HG03469 (cell line): ENCODE results near the gene KLHL36.

ENCODE experiments used
- ATAC-seq: cut with Tn5 transposase; IDR thresholded peaks from one replicate; pipeline ENCODE4 v1.9.1; 2021; ENCODE audit warnings: mild to moderate bottlenecking, moderate library complexity, moderate number of reproducible peaks; ENCODE audit not compliant: unreplicated experiment

Gene KLHL36

DNA sequence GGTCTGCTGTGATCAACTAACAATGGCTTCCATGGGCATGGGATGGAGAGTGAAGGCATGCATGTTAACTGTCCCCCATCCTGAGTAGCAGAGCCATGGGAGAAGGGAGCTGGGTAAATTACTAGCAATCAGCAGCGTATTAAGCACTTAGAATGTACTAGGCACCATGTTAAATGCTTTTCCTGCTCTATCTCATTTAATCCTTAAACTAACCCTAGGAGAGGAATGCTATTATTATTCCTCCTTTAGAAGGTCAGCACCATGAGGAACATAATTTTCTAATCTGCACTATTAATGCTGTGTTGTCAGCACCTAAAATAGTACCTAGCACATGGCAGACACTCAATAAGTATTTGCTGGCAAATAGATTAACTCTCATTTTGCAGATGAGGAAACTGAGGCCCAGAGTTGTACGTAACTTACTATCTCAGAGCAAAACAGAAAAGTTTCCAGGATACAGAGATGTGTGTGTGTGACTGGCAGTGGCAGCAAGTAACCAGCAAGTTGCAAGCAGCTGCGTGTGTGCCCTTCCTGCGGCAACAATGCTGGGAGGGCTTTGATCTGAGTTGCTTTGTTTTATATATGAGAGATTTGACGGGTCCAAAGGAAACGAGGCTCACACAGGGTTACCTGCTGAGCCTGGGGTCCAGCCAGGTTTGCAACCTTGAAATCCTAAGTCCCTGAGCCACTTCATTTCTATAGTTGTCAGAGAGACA, 6.5 kb upstream of the KLHL36 start:
- no peak for ATAC-seq

DNA sequence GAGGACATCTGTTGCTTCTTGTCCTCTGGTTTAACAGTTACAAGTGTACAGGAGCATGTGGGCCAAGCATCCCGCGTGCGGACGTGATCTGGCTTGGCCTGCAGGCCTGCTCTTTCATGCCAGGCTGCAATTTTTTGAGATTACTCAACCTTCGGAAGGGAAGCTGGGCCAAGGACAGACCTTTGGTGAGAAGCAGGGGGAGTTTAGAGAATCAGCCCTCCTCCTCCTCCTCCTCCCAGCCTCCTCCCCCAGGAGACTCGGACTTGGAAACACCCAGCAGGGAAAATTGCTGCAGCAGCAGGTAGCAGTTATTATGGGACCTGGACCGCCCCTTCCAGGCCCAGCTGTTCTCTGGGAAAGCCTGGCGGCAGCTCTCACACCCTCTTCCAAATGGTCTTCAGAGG, 5.1 kb upstream of the KLHL36 start:
- ATAC-seq, result no peak

DNA sequence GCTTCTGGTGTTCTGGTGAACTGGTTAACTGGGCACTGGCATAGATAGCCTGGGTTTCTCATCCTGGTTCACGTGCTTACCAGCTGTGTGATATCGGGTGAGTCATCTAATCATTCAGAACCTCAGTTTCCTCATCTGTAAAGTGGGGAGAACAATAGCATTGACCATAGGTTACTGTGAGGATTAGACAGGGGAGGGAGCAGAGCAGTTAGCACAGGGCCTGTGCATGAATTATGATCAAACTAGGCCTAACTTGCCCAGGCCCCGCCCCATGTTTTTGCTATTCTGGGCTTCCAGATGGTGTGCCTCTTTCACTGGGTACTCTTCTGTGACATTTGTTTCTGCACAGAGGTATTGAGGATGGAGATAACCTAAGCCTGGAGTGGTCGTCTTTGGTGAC, 4.6 kb upstream of the KLHL36 start:
- ATAC-seq, result no peak

DNA sequence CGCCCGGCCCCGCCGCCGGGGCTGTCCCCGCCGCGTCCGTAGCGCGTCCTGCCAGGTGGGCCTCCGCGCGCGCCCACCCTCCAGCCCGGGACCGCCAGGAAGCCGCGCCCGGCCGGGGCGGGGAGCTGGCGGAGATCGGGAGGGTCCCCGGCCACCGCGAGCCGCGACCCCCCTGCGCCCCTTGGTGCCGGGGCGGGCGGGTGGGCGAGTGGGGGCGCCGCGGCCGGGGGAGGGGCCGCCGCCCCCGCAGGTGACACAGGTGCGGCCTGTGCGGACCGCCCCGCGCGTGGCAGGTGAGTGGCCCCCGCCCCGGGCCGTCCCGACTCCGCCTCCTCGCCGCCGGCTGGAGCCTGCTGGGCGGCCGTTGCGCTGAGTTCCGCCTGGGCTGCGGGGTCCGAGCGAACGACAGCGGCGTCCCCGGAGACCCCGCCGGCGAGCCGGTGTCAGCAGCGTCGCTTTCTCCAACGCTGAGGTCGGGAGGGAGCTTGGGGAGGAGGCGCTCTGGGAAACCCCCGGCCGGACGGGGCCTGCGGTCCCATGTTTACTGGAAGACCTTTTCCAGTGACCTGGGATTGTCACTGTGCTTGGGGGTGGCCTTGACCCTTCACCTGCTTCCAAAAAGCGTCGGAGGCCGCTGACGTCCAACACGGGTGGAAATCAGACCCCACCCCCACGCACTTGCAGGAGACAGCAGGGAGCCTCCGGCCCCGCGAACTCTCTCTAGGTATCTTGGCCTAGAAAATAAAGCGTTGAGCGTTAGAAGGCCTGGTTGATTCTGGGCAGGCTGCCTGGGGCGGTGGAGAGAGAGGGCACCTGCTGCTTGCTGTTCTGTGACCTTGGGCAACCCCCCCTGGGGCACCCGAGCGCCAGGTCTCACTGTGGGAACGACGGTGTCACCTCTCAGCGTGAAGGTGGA, 542 bp downstream of the KLHL36 start:
- peak; percentile 40 for ATAC-seq

DNA sequence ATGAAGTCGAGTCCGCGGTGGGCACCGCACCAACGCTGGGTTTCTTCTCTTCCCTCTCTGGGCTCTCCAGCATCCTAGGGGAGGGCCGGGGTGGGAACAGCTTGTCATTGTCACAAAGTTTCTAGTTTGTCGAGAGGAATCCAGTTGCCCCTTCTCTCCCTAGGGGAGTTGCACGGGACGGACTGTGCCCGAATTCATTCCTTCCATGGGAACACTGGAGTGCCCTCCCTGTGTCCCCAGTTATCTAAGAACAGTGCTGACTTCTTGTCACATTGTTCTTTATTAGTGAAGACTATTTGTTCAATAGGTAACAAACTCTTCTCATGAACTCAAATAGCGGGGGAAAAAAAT, 1.2 kb downstream of the KLHL36 start:
- ATAC-seq, result no peak

DNA sequence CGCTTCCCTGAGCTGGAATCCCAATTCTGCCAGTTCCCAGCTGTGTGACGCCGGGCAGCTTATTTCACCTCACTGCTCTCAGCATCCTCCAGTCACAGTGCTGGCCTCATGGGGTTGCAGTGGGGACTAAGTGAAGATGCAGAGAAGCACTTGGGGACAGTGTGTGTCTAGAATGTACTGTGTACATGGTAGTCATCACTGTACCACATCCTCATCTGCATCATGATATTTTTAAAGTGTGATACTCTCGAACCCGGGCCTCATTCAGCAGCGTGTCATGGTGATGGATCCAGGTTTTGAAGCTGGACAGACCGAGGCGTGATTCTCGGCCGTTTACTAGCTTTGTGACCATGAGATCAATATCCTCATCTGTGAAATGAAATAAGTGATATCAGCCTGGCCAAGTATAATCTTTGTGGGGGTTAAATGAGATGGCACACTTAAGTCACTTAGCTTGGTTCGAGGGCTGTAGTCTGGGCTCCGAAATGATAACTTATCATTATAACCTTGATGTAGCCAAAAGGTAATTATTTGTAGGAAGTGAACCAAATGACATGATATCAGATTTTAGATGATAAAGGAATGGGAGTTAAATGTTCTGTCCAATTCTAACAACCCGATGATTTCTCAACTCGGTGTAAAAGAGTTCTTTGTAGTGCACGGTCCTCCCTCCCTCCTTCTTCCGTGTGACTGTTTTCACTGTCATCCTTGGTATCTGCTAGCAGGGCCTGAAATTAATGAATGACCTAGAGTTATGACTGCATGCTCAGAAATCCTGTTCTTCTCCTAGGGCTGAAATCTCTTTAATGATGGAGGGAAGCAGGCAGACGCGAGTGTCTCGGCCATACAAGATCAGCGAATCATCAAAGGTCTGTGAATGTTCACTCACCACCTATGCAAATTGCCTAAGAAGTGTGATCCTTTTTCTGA, 2.0 kb downstream of the KLHL36 start:
- no peak for ATAC-seq

DNA sequence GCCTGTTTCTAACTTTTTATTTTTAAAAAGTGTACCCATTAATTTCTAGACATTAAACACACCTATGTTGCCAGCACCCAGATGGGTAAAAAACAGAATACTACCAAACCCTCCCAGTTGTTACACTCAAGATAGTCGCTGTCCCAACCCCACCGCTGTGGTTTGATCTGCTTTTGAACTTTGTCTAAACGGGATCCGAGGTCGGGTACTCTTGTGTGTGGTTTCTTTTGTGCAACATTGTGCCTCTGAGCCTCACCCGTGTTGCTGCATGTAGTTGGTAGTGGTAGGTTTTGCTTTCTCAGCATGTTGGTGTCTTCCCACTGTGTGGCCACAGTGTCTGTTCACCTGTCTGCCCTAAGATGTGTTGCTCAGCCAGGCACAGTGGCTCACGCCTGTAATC, 4.3 kb downstream of the KLHL36 start:
- ATAC-seq, result no peak

DNA sequence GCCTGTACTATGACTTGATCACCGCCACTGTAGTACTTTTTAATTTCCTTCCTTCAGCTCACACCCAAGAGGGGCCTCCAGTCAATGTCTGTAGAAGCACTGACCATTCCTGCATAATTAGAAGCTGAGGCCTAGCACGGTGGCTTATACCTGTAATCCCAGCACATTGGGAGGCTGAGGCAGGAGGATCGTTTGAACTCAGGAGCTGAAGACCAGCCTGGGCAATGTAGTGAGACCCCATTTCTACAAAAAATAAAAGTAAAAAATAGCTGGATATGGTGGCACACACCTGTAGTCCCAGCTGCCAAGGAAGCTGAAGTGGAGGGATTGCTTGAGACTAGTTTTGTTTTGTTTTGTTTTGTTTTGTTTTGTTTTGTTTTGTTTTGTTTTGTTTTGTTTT, 5.9 kb downstream of the KLHL36 start:
- ATAC-seq, result no peak

DNA sequence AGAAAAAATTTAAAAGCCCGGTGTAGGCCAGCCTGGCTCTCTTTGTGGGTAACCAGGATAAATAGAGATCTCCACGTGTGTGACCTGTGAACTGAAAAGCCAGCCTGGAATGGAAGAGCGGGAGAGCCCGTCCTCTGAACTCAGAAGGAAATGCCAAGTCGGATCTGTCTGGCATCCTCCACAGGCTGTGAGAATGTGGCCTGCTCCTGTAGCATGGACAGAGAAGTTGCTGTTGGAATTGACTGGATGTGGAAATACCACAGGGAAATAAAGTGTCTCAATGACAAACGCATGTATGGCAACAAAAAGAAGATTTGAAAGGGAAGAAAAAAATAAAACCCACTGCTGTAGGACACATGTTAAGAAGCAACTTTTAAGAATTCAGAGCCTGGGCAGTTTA, 6.7 kb downstream of the KLHL36 start:
- ATAC-seq, result no peak

DNA sequence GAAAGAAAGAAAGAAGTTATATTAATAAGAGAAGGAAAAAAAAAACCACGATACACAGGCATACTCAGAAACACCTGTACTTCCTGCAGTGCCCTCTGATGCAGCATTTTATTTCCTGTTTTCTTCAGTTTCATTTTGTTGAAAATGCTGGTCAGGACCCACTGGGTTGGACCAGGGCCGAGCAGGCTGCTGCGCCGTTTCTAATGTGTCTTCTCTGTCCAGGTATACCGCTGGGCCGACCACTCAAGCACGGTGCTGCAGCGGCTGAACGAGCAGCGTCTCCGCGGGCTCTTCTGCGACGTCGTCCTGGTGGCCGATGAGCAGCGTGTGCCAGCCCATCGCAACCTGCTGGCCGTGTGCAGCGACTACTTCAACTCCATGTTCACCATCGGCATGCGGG, 8.3 kb downstream of the KLHL36 start:
- no peak for ATAC-seq

DNA sequence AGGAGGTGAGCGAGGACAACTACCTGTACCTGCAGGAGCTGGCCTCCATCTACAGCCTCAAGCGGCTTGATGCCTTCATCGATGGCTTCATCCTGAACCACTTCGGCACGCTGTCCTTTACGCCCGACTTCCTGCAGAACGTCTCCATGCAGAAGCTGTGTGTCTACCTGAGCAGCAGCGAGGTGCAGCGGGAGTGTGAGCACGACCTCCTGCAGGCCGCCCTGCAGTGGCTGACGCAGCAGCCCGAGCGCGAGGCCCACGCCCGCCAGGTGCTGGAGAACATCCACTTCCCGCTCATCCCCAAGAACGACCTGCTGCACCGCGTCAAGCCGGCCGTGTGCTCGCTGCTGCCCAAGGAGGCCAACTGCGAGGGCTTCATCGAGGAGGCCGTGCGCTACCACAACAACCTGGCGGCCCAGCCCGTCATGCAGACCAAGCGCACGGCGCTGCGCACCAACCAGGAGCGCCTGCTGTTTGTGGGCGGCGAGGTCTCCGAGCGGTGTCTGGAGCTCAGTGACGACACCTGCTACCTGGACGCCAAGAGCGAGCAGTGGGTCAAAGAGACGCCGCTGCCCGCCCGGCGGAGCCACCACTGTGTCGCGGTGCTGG, 9.0 kb downstream of the KLHL36 start:
- no peak for ATAC-seq

DNA sequence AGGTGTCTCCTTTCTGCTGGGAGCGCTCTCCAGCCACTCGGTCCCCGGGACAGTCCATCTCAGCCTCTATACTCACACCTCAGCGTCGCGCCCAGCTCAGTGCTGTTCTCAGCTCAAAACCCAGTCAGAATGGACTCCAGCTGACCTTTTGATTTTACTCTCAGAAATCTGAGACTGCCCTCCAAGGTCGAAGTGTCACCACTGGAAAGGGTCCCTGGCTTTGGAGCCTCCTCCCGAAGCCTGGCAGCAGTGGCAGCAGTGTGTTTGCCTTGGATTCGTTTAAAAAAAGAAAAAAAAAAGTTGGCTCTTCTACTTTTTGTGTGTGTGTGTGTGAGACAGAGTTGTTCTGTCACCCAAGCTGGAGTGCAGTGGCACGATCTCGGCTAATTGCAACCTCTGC, 10.4 kb downstream of the KLHL36 start:
- ATAC-seq, result no peak

DNA sequence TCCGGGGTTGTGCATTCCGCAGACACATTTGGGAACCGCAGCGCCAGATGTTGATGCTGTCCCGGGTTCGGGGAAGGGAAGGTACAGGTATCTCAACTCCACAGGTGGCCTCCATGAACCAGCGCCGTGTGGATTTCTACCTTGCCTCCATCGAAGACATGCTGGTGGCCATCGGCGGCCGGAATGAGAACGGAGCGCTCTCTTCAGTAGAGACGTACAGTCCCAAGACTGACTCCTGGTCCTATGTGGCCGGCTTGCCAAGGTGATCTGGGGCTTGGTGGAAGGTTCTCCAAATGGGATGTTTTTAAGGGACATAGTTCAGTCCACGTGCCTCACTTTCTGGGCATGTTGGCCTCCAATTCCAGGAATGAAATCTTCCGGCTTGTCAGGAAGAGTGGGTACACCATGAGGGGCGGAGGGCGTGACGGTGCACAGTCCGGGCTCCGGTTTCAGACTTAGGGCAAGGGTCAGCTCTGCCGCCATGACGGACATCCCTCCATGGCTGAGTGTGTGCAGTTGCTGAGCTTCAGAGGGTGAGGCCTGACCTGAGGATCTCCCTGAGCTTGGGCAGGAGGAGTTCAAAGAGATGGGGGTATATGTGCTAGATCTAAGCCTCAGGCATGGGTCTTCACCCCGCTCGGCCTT, 11.5 kb downstream of the KLHL36 start:
- ATAC-seq, result no peak

DNA sequence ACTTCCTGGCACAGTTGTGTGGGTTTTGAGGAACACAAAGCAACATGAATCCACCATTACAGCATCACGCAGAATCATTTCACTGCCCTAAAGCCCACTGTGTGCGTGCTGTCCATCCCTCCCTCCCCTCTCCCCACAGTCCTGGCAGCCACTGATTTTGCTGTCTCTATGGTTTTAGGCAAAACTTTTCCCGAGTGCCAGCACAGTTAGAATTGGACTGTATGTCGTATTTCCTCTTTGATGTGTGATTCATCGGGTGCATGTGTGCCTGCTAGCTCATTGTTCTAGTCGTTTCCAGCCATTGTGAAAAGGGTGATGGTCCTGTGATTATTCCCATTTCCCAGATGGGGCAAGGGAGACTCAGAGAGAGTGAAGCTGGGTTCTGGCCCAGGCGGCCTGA, 12.7 kb downstream of the KLHL36 start:
- ATAC-seq, result no peak

DNA sequence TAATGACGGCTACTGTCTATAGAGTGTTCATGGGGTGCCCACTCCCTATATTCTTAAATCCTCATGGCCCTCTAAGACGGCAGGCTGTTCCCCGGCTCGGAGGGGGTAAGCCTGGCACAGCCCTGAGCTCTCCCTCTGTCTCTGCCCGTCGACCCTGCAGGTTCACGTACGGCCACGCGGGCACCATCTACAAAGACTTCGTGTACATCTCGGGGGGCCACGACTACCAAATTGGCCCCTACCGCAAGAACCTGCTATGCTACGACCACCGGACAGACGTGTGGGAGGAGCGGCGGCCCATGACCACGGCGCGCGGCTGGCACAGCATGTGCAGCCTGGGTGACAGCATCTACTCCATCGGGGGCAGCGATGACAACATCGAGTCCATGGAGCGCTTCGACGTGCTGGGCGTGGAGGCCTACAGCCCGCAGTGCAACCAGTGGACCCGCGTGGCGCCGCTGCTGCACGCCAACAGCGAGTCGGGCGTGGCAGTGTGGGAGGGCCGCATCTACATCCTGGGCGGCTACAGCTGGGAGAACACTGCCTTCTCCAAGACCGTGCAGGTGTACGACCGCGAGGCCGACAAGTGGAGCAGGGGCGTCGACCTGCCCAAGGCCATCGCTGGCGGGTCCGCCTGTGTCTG, 13.2 kb downstream of the KLHL36 start:
- ATAC-seq, result no peak

DNA sequence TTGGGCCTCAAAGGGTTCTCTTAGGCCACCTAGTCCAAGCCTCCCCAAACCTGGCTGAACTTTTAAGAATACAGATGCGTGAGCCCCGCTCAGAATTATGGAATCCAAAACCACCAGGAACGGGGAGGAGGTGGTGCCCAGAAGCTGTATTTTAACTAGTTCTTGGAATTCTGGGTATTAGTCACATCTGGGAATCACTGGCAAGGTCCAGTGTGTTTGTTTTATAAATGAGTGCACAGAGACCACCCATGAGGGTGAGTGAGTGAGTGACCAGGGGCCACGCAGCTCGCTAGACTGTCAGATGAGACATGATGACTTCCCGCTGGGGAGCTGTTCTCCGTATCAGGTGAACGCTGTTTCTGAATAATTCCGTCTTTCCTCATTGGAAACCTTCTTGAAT, 14.2 kb downstream of the KLHL36 start:
- no peak for ATAC-seq

DNA sequence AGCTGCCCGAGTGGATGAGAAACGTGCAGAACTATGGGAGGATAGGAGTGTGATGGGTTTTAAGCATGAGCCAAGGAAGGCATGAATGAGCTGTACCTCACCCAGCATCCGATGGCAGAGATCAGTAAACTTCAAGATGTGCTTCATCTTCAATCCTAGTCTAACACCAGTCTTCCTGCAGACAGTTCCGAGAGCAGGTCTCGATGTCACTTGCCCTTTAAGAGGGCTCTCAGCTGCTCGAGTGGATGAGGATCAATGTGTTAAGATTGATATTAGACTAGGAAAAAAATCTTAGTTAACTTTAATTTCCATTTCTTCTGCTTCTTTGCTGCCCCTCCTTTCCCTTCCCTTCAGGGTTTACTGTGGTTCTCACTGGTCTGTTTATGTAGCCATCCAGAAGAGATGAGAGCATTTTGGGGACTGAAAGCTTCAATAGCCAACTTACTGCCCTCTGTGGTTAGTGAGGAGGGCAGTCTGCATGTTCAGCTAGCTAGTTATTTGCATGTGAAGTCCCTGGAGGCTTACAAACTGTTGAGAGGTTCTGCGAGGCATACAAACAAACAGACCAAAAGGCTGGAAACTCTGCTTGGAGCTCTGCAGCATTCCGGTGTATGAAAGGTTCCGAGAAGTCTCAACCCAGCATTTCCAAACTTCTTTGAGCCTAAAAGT, 15.3 kb downstream of the KLHL36 start:
- ATAC-seq, result no peak

DNA sequence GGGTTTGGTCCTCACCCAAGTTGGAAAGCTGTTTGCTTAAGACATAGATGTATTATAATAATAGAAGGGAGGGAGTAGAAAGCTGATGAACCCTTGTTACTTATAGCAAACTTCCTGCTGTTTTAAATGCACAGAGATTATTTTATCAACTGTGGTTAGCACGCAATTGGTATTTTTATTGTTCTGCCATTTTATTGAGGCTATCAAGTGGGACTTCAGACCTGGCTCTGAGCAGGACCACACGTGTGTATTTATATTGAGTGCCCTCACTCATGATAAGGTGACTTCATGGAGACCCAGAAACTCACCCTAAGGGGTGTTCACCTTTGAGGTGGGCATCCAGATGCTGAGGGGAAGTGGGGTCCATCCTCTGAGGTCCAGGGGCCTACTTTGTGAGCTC, 17.0 kb downstream of the KLHL36 start:
- ATAC-seq, result no peak

DNA sequence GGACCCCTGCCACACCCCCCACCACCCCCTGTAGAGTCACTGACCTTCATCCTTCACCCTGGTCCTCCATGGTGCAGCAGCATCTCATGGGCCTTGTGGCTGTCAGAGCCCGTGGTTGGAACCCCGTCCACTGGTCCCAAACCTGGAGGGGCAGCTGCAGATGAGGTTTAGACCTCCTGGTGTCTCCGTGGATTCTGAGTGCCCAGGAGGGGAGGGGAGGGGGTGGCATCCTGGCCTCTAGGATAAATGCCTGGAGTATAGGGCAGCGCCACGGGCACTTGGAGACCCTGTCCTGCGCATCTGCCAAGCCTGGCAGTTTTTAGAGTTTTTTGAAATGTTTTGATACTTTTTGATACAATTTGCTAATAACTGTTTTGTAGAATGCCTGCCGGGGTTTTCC, 17.5 kb downstream of the KLHL36 start:
- ATAC-seq, result no peak
